ENCODE measurements around the gene RAB31.
"Not testable (repeated sequence)": the region's sequence is repeated elsewhere in the genome, so short reads cannot be mapped to it uniquely, and the experiment has no call there.

The RAB31 gene

GRCh38 chr18:9869715-9870430 is 161.8 kb downstream of the RAB31 start:
- no peak for DNase-seq

- no peak for DNase-seq
Observed at GRCh38 chr18:9870431-9871008, 162.4 kb downstream of the RAB31 start.

- no peak for DNase-seq
Observed at GRCh38 chr18:9871244-9871746, 163.2 kb downstream of the RAB31 start.

GRCh38 chr18:9872823-9873222 is 164.7 kb downstream of the RAB31 start:
- no peak for DNase-seq

- DNase-seq = no peak
Observed at GRCh38 chr18:9874728-9875127, 166.6 kb downstream of the RAB31 start.

GRCh38 chr18:9876212-9876866 is 168.2 kb downstream of the RAB31 start:
- DNase-seq = no peak

- DNase-seq = no peak
Observed at GRCh38 chr18:9876867-9877654, 169.0 kb downstream of the RAB31 start.

- no peak for DNase-seq
Observed at GRCh38 chr18:9877655-9878014, 169.5 kb downstream of the RAB31 start.

GRCh38 chr18:9878095-9878494 is 170.0 kb downstream of the RAB31 start:
- DNase-seq = no peak

- DNase-seq = no peak
Observed at GRCh38 chr18:9878783-9879242, 170.7 kb downstream of the RAB31 start.

GRCh38 chr18:9884090-9884489 is 176.0 kb downstream of the RAB31 start:
- no peak for DNase-seq

- no peak for DNase-seq
Observed at GRCh38 chr18:9884532-9885140, 176.5 kb downstream of the RAB31 start.

- no peak for DNase-seq
Observed at GRCh38 chr18:9885170-9886004, 177.3 kb downstream of the RAB31 start, which contains the start of gene TXNDC2. Gene TXNDC2 (plus strand): TSS chr18:9885973. CDS start chr18:9886681, 708 bp downstream.

GRCh38 chr18:9886005-9886348 is 177.9 kb downstream of the RAB31 start:
- no peak for DNase-seq

- no peak for DNase-seq
Observed at GRCh38 chr18:9887992-9888391, 179.9 kb downstream of the RAB31 start.

GRCh38 chr18:9890196-9890595 is 182.1 kb downstream of the RAB31 start:
- DNase-seq = no peak

GRCh38 chr18:9890957-9891356 is 182.9 kb downstream of the RAB31 start:
- DNase-seq = no peak

- not testable (repeated sequence) for DNase-seq
Observed at GRCh38 chr18:9891515-9891914, 183.4 kb downstream of the RAB31 start.

- no peak for DNase-seq
Observed at GRCh38 chr18:9894454-9895068, 186.5 kb downstream of the RAB31 start.

- no peak for DNase-seq
Observed at GRCh38 chr18:9897129-9897528, 189.0 kb downstream of the RAB31 start.

GRCh38 chr18:9897787-9898291 is 189.7 kb downstream of the RAB31 start:
- DNase-seq = not testable (repeated sequence)

Data from NCI-H1105 (cell line).